Renal cortical epithelial cell (primary cell): ENCODE measurements around the gene MNAT1. TPM values are rescaled to one million over a fixed set of nuclear protein-coding genes. Genes with fewer than 3 reads are reported as not detected.
A peak's percentile ranks its signal among the peaks of the same experiment; 100 is the strongest.
"Not testable (repeated sequence)": the region's sequence is repeated elsewhere in the genome, so short reads cannot be mapped to it uniquely, and the experiment has no call there.

ENCODE experiments used
- DNase-seq: peaks from one replicate; pipeline ENCODE4 v3.0.0-alpha.2; 2011; ENCODE audit warnings: low read depth
- total RNA-seq: library from RNA; depleted of rRNA; stranded (reverse); fragments of >200 nt; gene quantifications from 2 replicates; pipeline ENCODE4 v1.2.3, GENCODE V29; 2014

MNAT1 gene
- total RNA-seq, 1 donor from 2014 or later: 60.7 TPM

DNA sequence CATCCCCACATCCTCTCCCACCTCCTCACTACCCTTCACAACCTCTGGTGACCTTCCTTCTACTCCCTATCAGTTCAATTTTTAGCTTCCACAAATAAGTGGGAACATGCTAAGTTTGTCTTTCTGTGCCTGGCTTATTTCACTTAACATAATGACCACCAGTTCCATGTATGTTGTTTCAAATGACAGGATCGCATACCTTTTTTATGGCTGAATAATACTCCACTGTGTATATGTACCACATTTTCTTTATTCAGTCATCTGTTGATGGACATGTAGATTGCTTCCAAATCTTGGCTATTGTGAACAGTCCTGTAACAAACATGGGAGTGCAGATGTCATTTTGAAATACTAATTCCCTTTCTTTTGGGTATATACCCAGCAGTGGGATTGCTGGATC, 147.7 kb downstream of the MNAT1 start:
- DNase-seq: no peak

DNA sequence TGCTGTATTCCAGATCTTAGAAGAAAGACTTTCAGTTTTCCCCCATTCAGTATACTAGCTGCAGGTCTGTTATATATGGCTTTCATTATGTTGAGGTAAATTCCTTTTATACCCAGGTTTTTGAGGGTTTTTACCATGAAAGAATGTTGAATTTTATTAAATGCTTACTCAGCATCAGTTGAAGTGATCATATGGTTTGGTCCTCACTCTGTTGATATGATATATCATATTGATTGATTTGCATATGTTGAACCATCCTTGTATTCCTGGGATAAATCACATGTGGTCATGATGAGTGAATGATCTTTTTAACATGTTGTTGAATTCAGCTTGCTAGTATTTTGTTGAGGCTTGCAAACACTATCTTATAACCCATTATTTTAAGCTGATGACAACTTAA, 149.6 kb downstream of the MNAT1 start:
- no peak for DNase-seq

DNA sequence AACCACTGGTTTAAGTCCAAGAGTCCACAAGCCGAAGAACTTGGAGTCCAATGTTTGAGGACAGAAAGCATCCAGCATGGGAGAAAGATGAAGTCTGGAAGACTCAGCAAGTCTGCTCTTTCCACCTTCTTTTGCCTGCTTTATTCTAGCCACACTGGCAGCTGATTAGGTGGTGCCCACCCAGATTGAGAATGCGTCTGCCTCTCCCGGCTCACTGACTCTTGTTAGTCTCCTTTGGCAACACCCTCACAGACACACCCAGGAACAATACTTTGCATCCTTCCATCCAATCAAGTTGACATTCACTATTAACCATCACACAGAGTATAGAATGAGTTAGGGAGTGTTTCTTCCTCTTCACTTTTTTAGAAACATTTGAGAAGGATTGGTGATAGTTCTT, 156.1 kb downstream of the MNAT1 start:
- not testable (repeated sequence) for DNase-seq

DNA sequence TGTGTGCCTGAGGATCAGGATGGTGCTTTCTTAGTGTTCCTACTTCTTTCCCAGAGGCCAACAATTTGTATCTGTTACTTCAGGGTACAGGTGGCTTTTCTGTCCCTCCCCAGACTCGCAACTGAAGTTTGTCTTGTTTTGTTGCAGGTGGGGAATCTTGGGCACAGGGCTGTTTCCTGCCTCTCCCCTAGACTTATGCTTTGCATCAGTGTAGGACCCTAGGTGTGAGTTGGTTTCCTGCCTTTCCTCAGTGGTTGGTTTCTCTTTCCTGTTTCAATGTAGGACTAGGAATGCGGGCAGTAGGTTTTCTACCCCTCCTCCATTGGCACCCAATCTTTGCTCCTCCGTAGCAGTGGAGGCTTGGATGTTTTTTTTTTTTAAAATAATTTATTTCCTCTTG, 159.3 kb downstream of the MNAT1 start:
- DNase-seq: no peak

DNA sequence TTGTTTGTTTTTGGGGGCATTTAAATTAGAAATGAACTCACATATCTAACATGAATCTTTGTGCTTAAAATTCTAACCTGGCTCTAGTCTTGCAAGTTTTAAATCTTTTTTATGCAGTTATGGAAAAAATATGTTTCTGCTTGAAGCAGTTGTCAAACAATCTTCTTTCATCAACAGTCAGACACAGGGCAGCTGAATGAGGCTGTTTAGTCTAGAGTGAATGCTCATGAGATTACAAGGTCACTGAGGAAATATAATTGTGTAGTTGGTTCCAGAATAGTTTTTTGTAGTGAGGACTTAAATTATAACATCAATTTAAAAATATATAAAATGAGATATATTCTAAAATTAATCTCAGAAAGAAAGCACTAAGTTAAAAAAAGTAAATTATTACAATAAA, 169.8 kb downstream of the MNAT1 start:
- DNase-seq: no peak

DNA sequence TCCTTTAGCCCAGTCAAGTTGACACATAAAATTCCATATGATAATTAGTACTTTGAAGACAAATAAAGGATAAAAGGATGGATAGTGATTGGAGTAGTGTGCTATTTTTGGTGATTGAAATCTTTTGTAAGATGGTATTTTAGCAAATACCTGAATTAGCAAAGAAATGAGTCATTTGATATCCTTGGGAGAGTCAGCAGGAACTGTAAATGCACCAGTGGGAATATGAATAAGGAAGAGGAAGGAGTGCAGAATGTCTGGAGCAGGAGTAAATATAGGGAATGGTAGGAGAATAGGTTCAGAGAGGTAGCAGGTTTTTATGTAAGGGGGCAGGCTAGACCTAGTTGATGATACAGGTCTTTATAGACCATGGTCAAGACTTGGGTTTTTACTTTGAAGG, 171.4 kb downstream of the MNAT1 start:
- DNase-seq: peak; percentile 16

DNA sequence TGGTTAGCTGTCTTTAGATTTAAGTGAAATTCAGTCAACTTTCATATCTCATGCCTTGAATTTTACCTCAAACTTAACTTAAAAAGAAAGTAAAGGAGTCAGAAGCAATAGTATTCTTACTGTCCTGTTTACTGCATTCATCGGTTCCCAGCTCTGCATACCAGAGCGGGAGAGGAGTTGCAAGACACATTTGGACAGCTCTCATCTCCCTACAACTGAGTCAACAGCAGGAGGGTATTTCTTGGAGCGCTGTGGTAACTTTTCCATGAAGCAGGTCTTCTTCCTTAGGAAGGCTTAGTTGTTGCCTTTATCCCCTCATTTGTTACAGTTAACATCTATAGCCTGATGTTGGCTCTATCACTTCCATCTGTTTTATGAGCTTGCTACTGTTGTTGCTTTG, 181.2 kb downstream of the MNAT1 start:
- no peak for DNase-seq

DNA sequence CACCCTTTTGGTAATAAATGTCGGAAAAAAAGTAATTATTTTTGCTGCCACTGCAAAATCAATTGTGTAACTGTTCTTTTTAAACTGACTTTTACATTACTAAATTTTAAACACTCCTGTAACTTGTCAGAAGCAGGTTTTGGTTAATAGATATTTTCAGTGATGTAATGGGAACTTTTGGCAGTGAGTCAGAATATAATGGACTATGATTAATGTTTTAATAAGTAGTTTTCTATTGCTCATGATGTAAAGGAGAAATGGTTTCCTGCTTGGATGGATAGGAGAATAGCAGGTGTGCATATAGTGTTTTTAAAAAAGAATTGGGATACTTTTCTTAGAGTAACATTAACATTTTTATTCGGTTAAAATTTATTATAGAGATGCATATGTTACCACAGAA, 187.5 kb downstream of the MNAT1 start:
- peak; percentile 31 for DNase-seq

DNA sequence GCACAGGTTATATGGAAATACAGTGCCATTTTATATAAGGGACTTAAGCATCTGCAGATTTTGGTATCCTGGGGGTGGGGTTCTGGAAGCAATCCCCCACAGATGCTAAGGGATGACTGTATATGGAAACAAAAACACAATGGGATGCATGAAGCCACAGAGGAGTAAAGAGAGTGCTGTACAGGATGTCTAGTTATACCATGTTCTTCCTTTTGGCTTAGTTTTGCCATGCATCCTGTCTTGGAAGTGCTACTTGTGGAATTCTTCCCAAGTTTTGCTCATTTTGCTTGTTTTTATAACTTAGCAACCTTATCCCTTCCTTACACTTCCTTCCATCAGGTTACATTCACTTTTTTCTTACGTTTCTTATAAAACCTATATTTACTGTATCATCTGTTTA, 190.7 kb downstream of the MNAT1 start:
- DNase-seq: no peak

DNA sequence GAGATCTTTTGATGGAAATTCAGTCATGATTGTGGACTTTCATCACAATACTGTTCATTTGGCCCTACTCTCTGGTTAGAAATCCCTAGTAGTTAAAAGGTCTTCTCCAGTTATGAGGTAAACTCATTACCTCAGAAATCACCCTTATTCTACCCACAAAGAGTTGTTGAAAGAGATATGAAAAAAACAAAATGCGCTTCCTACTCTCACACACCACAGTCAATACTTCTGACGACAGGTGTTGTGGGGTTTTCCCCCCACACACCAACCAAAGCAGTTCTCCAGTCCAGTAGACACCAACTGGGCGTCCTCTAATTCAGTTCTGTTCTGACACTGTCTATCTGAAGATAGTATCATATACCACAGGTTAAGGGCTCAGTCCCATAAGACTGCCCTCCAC, 191.4 kb downstream of the MNAT1 start:
- DNase-seq: no peak

DNA sequence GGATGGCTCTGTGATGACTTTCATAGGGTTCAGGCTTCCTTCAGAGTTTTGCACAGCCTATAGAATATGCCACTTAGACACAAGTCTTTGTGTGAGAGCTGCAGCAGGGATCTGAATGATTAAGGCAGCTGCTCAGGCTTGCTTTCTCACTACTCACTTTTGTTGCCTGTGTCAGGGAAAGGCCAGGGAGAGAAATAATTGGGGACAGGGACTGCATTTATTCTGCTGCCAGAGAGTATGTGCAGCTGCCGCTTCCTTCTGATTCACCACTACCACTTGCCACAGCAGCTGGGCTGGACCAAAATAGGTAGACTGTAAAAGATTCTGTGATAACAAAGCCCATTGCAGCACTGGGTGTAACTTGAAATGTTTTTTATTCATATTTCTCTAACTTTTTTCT, 196.7 kb downstream of the MNAT1 start:
- no peak for DNase-seq

DNA sequence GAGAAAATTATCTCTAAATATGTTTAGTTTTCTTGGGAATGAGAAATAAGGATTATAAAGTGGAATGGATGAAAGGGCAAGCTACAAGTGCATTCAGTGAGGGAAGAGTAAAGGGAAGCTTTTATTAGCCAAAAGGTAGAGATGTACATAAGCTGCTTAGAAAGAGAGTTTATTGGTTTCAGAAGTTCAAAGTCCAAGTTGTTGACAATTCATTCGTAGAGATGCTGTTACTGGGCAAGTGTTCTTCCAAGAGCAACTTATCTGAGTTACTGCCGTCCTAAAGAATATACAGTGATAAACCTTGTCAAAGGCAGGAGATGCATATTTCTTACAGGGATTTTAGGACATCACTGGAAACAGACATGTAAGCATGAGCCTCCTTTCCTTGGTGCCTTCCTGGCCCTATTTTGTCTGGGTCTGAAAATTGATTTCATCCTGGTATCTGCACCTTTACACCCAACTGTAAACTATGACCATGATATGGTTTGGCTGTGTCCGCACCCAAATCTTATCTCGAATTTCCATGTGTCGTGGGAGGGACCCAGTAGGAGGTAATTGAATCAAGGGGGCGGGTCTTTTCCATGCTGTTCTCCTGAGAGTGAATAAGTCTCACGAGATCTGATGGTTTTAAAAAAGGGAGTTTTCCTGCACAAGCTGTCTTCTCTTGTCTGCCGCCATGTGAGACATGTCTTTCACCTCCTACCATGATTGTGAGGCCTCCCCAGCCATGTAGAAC, 199.5 kb downstream of the MNAT1 start:
- no peak for DNase-seq

DNA sequence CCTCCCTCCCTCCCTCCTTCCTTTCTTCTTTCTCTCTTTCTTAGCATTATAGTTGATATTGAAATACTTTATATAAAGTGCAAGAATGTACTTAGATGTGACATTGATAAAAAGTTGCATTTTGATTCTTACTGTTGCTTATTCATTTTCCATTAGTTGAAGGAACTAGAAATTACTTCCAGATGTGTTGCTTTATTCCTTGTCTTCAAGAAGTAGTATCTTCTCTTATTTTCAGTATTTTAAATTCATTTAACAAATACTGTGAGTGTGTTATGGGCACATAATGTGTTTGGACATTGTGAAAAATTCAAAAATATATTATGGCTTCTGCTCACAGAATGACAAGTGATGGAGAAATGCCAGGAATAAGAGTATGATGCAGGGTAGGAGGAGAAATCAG, 200.8 kb downstream of the MNAT1 start:
- DNase-seq: no peak

DNA sequence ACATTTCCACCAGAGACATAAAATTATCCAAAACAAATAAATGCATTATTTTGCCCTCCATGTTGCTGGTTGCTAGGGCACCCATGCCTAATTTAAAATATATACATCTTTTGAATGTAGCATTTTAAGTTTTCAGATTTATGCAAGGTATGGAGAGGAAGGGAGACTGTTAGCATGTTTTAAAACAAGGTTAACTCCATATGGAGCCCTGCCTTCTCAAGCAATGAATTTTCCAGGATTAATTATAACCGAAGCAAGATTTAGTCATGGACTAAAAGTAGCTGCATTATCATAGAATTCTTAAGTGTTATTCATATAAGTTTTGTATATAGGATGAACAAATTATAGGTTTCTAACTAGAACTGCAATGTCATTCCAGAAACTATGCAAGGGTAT, 209.1 kb downstream of the MNAT1 start:
- DNase-seq: no peak

DNA sequence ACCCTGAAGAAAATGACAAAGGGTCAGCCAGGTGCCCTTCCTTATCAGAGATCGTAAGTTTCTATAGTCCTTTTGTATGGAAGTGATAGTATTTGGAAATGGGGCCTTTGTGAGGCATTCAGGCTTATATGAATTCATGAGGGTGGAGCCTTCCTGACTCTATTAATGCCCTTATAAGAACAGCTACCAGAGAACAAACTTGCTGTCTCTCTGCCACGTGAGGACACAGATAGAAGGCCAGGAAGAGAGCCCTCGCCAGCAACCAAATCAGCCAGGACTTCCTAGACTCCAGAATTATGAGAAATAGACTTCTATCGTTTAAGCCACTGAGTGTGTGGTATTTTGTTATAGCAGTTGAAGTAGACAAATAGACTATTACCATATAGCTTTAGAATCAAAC, 209.6 kb downstream of the MNAT1 start:
- DNase-seq: no peak

DNA sequence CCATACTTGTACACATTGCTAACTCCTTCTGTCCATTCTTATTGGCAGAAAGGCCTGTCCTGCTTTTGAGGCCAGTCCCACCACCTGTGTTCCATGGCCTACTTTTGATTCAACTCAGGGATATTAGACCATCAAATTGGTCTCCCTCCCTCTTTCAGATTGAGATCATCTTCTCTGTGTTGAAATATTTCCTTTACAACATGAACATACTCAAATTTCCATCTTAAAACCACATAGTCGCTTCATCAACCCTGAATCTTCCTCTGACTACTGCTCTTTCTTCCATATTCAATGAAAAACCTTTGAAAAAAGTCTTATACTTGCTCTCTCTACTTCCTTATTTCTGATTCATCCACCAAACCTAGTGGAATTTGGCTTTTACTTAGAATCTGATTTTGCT, 211.4 kb downstream of the MNAT1 start:
- no peak for DNase-seq

DNA sequence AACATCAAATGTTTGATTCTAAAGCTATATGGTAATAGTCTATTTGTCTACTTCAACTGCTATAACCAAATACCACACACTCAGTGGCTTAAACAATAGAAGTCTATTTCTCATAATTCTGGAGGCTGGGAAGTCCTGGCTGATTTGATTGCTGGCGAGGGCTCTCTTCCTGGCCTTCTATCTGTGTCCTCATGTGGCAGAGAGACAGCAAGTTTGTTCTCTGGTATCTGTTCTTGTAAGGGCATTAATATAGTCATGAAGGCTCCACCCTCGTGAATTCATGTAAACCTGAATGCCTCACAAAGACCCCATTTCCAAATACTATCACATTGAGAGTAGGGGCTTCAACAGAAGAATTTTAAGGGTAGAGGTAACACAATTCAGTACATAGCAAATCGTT, 212.2 kb downstream of the MNAT1 start:
- no peak for DNase-seq

DNA sequence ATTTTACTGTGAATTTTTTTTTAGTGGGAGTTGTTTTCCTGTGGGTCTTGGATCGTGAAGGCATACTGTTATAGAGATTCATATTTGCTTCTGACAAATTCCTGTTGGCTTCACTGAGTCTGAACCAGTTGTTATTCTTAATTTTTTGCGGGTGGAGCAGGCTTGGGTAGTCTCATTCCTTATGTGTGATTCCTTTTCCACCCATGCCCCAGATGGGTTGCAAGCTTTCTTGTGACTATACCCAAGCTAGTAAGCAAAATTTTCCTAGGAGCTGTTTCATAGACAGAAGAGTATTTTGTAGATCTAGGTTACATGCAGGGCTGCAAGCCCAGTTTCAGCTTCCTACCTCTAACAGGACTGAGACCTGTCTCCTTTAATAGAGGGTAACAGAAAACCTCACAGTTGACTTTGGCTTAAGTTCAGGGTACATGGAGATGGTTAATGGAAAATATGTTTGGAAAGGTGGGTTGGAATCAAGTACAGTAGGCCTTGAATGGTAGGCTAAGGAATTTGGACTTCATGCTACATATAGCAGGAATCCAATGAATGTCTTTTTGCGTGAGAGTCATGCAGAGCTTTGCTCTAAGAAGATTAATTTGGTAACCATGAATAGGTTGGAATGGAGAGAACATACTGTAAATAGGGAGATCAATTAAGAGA, 217.3 kb downstream of the MNAT1 start:
- no peak for DNase-seq

DNA sequence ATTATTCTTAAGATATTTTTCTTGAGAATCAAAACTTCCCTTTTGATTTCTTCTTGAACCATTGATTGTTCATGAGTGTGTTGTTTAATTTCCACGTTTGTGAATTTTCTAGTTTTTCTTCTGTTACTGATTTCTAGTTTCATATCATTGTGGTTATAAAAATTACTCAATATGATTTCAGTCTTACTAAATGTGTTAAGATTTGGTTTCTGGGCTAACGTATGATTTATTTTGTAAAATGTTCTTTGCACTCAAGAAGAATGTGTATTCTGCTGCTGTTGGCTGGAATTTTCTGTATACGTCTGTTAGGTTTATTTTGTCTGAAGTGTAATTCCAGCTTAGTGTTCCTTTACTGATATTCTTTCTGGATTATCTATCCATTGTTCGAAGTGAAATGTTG, 221.6 kb downstream of the MNAT1 start:
- no peak for DNase-seq

DNA sequence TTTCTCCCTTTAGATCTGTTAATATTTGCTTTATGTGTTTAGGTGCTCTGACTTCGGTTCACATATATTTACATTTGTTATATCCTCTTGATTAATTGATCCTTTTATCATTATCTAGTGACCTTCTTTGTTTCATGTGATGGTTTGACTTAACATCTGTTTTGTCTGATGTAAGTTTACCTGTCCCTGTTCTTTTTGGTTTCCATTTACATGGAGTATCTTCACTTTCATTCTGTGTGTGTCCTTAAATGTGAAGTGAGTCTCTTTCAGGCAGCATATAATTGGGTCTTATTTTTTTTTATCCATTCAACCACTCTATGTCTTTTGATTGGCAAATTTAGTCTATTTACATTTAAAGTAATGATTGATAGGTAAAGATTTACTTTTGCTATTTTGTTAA, 222.1 kb downstream of the MNAT1 start:
- no peak for DNase-seq

DNA sequence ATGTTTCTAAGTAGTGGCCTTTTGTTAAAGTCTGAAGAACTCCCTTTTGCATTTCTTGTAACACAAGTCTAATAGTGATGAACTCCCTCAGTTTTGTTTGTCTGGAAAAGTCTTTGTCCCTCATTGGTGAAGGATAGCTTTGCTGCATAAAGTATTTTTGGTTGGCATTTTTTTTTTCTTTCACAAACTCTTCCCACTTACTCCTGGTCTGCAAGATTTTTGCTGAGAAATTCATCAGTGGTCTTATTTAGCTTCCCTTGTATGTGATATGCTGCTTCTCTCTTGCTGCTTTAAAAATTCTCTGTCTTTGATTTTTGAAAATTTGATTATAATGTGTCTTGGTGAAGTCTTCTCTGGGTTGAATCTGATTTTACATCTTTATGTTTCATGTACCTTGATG, 223.6 kb downstream of the MNAT1 start:
- no peak for DNase-seq

DNA sequence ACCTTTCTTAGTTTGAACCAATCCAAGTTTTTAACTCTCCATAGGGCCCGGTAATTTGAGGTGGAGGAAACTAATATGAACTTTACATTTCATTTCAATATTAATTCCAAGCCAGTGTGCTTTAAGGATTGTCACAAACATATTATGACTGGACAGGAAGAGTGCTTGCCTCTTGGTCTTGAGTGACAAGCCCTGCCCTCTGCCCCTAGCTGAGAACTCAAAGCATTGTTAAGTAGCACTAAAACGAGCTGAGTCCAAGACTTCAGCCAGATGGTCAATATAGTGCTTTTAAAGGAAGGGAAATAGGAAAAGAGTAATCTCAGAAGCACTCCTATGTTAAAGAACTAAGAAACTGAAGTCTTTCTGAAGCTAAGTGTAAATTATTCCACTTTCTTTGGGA, 229.2 kb downstream of the MNAT1 start:
- DNase-seq: no peak

DNA sequence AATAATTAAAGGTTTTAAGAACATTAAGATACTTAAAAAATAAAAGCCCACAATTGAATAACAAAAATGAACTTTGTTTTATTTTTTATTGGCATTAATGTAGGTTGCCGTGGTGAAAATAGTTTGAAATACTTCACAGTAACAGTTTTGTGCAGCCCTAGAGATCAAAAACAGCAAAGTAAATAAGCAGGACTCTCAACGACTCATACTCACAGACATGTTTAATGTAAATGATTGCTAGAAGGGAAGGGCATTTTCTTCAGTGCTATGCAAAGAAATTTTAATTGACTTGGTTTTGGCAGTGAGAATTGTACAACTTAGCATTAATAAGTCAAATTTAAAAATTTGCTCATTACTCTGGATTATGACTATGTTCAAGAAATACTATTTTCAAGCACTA, 230.3 kb downstream of the MNAT1 start:
- DNase-seq: peak; percentile 66

DNA sequence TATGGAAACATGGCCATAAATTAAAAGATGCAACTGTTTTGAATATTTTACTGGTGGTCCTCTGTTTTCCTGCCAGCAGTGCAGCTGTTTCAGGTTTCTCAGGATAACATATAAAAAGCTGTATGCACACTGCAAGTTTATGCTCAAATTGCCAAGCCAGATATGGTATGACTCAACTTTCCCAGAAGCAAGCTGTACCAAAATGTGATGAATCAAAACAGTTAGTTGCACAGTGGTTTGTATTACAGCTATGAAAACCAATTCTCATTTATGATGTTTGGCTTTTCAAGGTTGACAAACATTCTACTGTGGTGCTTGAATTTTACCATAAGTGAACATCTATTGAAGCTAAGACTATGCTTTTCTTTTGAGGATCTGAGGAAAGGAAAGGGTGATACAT, 230.8 kb downstream of the MNAT1 start:
- DNase-seq: peak; percentile 74
